Activated CD4-positive, alpha-beta T cell treated with anti-CD3 and anti-CD28 coated beads for 1 hour (primary cell): ENCODE results near the gene MRPL34.
"Not testable (repeated sequence)": the region's sequence is repeated elsewhere in the genome, so short reads cannot be mapped to it uniquely, and the experiment has no call there.

Source experiments
- DNase-seq: peaks from one replicate; pipeline ENCODE4 v3.0.0-alpha.2; 2020

Gene MRPL34

DNA sequence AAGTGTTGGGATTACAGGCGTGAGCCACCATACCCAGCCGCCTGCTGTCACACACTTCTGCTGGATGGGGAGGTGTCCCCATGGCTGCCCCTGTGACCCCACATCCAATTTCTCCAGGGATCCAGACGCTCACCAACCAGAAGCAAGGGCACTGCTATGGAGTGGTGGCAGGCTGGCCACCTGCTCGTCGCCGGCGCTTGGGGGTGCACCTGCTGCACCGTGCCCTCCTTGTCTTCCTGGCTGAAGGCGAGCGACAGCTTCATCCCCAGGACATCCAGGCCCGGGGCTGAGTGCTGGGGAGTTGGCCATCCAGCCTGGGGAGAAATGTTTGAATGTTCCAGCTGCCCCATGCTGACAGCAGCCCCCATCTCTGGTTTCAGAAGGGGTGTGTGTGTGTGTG is 19.4 kb upstream of the MRPL34 start:
- DNase-seq, result no peak

- no peak for DNase-seq
Observed at GRCh38 chr19:17286752-17287151, 18.9 kb upstream of the MRPL34 start.

- DNase-seq, result no peak
Observed at GRCh38 chr19:17289489-17289888, 16.2 kb upstream of the MRPL34 start.

- DNase-seq, result peak; percentile 62
Observed at GRCh38 chr19:17292301-17293074, 13.2 kb upstream of the MRPL34 start.

- no peak for DNase-seq
Observed at GRCh38 chr19:17293605-17294004, 12.1 kb upstream of the MRPL34 start.

- no peak for DNase-seq
Observed at GRCh38 chr19:17294051-17294891, 11.4 kb upstream of the MRPL34 start.

GRCh38 chr19:17295551-17295950 is 10.1 kb upstream of the MRPL34 start:
- not testable (repeated sequence) for DNase-seq

DNA sequence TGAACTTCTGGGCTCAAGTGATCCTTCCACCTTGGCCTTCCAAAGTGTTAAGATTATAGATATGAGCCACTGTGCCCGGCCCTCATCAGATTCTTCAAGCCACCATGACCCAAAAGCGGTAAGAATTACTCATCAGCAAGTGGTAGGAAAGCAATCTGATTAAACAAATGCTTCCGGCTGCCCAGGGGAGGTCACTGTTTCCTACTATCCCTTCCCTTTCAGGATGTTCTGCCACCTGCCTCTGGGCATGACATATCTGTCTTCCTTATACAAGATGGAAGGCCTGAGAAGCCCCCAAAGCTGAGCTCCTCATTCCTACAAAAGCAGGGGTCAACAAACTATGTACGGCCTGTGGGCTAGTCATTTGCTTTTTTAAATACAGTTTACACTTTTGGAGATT is 9.4 kb upstream of the MRPL34 start:
- no peak for DNase-seq

- DNase-seq, result no peak
Observed at GRCh38 chr19:17296976-17297375, 8.7 kb upstream of the MRPL34 start.

GRCh38 chr19:17300992-17301619 is 4.6 kb upstream of the MRPL34 start:
- no peak for DNase-seq

- no peak for DNase-seq
Observed at GRCh38 chr19:17302391-17303166, 3.1 kb upstream of the MRPL34 start.

DNA sequence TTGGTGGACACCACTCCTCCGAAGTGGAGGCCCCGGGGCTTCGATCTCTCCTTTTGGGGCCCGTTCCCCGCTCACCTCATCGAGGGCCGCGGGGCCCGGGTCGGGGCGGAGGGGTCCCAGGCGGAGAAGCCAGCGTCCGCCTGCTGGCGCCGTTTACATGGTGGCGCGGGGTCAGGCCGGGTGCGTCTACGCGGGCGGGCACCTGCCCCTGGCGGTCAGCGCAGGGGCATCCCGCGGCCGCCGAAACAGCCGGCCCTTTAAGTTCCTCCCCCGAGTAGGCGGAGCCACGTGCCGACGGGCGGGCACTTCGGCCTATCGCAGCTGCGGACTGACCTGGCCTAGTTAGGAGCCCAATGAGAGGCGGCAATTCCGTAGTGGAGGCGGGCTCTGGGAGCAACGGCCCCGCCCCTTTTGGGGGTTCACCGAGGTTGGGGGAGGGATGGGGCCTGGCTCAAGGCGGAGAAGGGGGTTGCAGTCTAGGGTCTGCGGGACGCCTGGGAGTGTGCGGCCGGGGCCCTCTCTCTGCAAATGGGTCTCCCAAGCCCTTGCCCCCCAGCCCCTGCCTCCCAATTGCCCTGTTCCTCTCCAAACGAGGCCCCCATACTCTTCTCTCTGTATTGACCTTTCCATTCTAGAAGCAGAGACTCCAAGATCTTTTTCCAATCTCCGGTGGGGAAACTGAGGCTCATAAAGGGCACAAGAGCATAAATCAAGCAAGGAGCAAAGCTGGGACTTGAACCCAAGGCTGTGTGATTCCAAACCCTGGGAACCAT is 2.3 kb upstream of the MRPL34 start, which contains the start of gene ABHD8:
TSS of gene ABHD8 (minus strand) at position 259 of the 773 bp plus-strand sequence. CDS start 1,809 bp downstream, outside the sequence.
- DNase-seq, result peak; percentile 87

DNA sequence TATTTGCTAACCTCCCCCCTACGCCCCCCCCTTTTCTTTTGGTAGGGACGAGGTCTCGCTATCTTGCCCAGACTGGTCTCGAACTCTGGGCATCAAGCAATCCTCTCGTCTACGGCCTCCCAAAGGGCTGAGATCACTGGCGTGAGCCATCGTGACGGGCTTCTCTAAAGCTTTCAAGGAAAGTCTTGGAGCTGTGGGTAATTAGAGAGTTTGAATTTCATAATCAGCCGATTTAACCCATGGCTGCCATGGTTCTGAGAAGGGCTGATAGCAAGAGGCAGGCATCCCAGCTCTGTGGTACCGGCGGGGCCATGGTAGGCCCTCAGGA is 1.8 kb upstream of the MRPL34 start:
- DNase-seq, result no peak

DNA sequence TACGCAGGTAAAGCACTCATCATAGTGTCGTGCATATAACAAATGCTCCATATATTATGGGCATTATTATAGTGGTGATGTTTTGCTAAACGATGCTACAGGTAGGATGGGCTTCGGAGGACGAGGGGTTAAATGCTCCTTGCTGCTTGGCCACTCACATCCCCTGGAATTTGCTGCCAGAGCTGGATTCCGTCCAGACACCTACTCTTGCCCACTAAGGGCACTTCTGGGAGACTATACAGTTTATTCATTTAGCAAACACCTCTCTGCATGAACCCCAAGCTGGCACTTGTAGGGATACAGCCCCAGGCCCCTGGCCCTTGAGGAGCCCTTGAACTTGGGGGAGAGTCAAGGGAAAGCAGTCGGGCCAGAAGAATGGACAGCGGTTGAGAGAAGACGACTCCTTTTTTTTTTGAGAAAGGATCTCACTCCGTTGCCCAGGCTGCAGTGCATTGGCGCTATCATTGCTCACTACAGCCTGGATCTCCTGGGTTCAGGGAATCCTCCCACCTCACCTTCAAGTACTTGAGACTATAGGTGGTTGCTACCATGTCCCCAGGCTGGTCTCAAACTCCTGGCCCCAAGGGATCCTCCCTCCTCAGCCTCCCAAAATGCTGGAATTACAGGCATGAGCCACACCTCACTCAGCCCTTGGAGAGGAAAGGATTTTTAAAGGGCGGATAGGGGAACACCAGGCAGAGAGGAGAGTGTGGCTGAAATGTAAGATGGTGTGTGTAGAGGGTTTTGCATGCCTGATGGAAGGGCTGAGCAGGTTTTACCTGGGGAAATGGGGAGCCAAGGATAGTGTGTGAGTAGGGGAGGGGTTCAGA is 1.1 kb upstream of the MRPL34 start:
- no peak for DNase-seq

DNA sequence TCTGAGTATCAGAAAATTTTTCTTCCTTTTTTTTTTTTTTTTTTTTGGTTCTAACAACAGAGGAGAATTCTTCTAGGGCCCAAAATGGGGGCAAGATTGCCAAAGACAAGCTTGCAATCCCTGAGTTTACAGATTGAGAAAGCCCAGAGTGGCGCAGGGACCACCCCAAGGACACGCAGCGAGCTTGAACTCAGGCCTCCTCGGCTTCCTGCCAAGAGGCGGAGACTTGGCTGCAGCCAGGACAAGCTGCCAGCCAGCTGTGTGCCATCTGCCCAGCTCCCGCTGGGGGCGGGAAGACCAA is 506 bp upstream of the MRPL34 start:
- no peak for DNase-seq

GRCh38 chr19:17306285-17306714 is 628 bp downstream of the MRPL34 start:
- DNase-seq, result no peak

DNA sequence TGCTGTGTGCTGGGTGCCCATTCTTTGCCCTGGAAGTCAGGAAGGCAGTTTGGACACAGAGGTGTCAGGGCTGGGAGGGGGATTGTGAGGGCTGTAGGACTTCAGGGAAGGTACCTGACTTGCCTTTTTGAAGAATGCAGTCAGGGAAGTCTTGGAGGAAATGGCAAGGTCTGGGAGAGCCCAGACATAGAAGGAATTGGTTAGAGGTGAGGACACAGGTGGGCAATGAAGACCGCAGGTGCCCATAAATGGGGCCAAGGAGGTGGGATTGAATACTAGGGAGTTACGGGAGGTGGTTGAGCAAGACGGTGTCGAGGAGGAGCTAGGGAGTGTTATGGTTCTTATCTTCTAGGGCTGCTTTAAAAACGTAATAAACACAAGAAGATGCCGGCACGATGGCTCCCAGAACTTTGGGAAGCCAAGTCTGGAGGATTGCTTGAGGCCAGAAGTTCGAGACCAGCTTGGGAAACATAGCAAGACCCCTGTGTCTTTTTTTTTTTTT is 2.3 kb downstream of the MRPL34 start:
- DNase-seq, result no peak

GRCh38 chr19:17309198-17309964 is 3.7 kb downstream of the MRPL34 start, which contains the start of gene DDA1:
TSS of gene DDA1 (plus strand) at chr19:17309563. CDS start at chr19:17309655, 92 bp downstream.
- DNase-seq, result peak; percentile 98

DNA sequence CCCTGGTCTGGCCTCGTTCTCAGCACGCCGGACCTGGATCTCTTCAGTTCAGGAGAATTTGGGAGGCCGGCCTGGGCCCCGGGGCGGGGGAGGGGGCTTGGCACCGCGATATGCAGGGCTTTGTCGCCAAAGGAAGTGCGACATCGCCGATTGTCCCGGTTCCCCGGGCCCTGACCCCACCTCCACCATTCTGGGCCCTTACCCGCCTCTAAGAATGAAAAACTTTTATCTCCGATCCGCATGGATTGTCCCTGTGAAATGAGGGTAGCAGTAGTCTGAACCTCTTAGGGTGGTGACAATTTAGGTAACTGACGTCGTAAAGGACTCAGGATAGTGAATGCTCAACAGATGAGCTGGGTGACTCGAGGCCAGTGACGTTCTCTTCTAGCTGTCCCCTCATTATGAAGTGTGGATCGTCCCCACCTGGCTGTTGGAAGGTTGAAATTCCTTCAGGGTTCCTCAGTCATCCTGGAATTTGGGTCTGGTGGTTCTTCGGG is 4.3 kb downstream of the MRPL34 start:
- DNase-seq, result no peak
